Activated T-helper 9 cell treated with anti-CD3 and anti-CD28 coated beads, Interleukin-2, amount 50 U/mL, for 16 hours (primary cell): ENCODE results near the gene DNASE1L2.

ENCODE experiments used
- DNase-seq: peaks from one replicate; pipeline ENCODE4 v3.0.0-alpha.2; 2020; ENCODE audit warnings: low read depth

Gene DNASE1L2

GRCh38 chr16:2226245-2226793, 9.9 kb upstream of the DNASE1L2 start:
- DNase-seq: no peak

- DNase-seq: no peak
These were observed 9.3 kb upstream of the DNASE1L2 start for GRCh38 chr16:2226918-2227317.

GRCh38 chr16:2228161-2228824, 8.0 kb upstream of the DNASE1L2 start:
- no peak for DNase-seq

GRCh38 chr16:2229091-2229490, 7.2 kb upstream of the DNASE1L2 start:
- no peak for DNase-seq

GRCh38 chr16:2229632-2230250, 6.5 kb upstream of the DNASE1L2 start:
- no peak for DNase-seq

GRCh38 chr16:2230376-2230775, 5.9 kb upstream of the DNASE1L2 start:
- DNase-seq: no peak

- no peak for DNase-seq
These were observed 5.0 kb upstream of the DNASE1L2 start for GRCh38 chr16:2231016-2231931.

GRCh38 chr16:2232094-2232990, 3.9 kb upstream of the DNASE1L2 start:
- DNase-seq: no peak

GRCh38 chr16:2233046-2233775, 3.0 kb upstream of the DNASE1L2 start:
- DNase-seq: no peak

GRCh38 chr16:2233872-2234812, 2.1 kb upstream of the DNASE1L2 start:
- no peak for DNase-seq

GRCh38 chr16:2234813-2235170, 1.5 kb upstream of the DNASE1L2 start:
- no peak for DNase-seq

GRCh38 chr16:2235234-2235651, 1.0 kb upstream of the DNASE1L2 start:
- DNase-seq: no peak

- no peak for DNase-seq
These were observed 428 bp upstream of the DNASE1L2 start for GRCh38 chr16:2235695-2236336.

GRCh38 chr16:2237102-2237482, 848 bp downstream of the DNASE1L2 start:
- DNase-seq: no peak

GRCh38 chr16:2237493-2238149, 1.4 kb downstream of the DNASE1L2 start:
- DNase-seq: no peak

GRCh38 chr16:2238150-2238837, 2.0 kb downstream of the DNASE1L2 start:
- no peak for DNase-seq

GRCh38 chr16:2238838-2239675, 2.8 kb downstream of the DNASE1L2 start:
- DNase-seq: no peak
